ENCODE results near the gene FOXP1.

Gene FOXP1

GRCh38 chr3:71104121-71104541 is 479.4 kb downstream of the FOXP1 start:
- Histone ChIP-seq H3K27ac (ENCODE audit: low read depth, low read length) (no peak overlapping the region), H3K9me3 (ENCODE audit: control insufficient read depth, insufficient read depth, low read length) (no peaks in the 10 kb centered on the region), H3K4me2 (ENCODE audit: low read length) (no peak overlapping the region), H3K4me3 (ENCODE audit: low read length) (no peak overlapping the region), H3K4me1 (ENCODE audit: control insufficient read depth, low read length) (no peaks in the 10 kb centered on the region), H3K9me2 (replicated peaks; ENCODE audit: control insufficient read depth, low read length) (no peaks in the 10 kb centered on the region), H3F3A (ENCODE audit: control insufficient read depth, insufficient read depth) (no peaks in the 10 kb centered on the region), H4K20me1 (ENCODE audit: control insufficient read depth, insufficient read depth, low read depth, low read length) (0 out of 2 replicates have a peak, but pooled peaks cover 6% of the 10 kb centered on the region), H3K27me3 (ENCODE audit: control insufficient read depth, low read length) (no peaks in the 10 kb centered on the region), H3K36me3 (ENCODE audit: control insufficient read depth, low read length) (peaks cover 19% of the 10 kb centered on the region), H3K79me2 (ENCODE audit: control insufficient read depth, low read length) (peaks cover 10% of the 10 kb centered on the region)
- TF ChIP-seq CTCF (IDR thresholded peaks at IDR 0.05; ENCODE audit: low read depth, low read length, poor library complexity, severe bottlenecking): no peak
- TF ChIP-seq EZH2phosphoT487 (IDR thresholded peaks at IDR 0.05; ENCODE audit: borderline replicate concordance, low read length): no peak

GRCh38 chr3:71103430-71103921 is 480.1 kb downstream of the FOXP1 start:
- Histone ChIP-seq H3K9me2 (replicated peaks; ENCODE audit: control insufficient read depth, low read length) (no peaks in the 10 kb centered on the region), H3F3A (ENCODE audit: control insufficient read depth, insufficient read depth) (no peaks in the 10 kb centered on the region), H3K27ac (ENCODE audit: low read depth, low read length) (no peak overlapping the region), H4K20me1 (ENCODE audit: control insufficient read depth, insufficient read depth, low read depth, low read length) (0 out of 2 replicates have a peak, but pooled peaks cover 6% of the 10 kb centered on the region), H3K4me2 (ENCODE audit: low read length) (no peak overlapping the region), H3K36me3 (ENCODE audit: control insufficient read depth, low read length) (peaks cover 14% of the 10 kb centered on the region), H3K79me2 (ENCODE audit: control insufficient read depth, low read length) (peaks cover 10% of the 10 kb centered on the region), H3K4me3 (ENCODE audit: low read length) (no peak overlapping the region), H3K9me3 (ENCODE audit: control insufficient read depth, insufficient read depth, low read length) (no peaks in the 10 kb centered on the region), H3K4me1 (ENCODE audit: control insufficient read depth, low read length) (no peaks in the 10 kb centered on the region), H3K27me3 (ENCODE audit: control insufficient read depth, low read length) (no peaks in the 10 kb centered on the region)
- TF ChIP-seq CTCF (IDR thresholded peaks at IDR 0.05; ENCODE audit: low read depth, low read length, poor library complexity, severe bottlenecking): no peak

- Histone ChIP-seq H3K9me3 (ENCODE audit: control insufficient read depth, insufficient read depth, low read length) (no peaks in the 10 kb centered on the region), H3K9me2 (replicated peaks; ENCODE audit: control insufficient read depth, low read length) (no peaks in the 10 kb centered on the region), H4K20me1 (ENCODE audit: control insufficient read depth, insufficient read depth, low read depth, low read length) (0 out of 2 replicates have a peak, but pooled peaks cover 6% of the 10 kb centered on the region), H3K36me3 (ENCODE audit: control insufficient read depth, low read length) (peaks cover 14% of the 10 kb centered on the region), H3K4me3 (ENCODE audit: low read length) (no peak overlapping the region), H3K27me3 (ENCODE audit: control insufficient read depth, low read length) (no peaks in the 10 kb centered on the region), H3K27ac (ENCODE audit: low read depth, low read length) (no peak overlapping the region), H3K79me2 (ENCODE audit: control insufficient read depth, low read length) (peaks cover 10% of the 10 kb centered on the region), H3K4me2 (ENCODE audit: low read length) (no peak overlapping the region), H3K4me1 (ENCODE audit: control insufficient read depth, low read length) (no peaks in the 10 kb centered on the region), H3F3A (ENCODE audit: control insufficient read depth, insufficient read depth) (no peaks in the 10 kb centered on the region)
- TF ChIP-seq CTCF (IDR thresholded peaks at IDR 0.05; ENCODE audit: low read depth, low read length, poor library complexity, severe bottlenecking) (no peak), EZH2phosphoT487 (IDR thresholded peaks at IDR 0.05; ENCODE audit: borderline replicate concordance, low read length) (no peak)
Measured at GRCh38 chr3:71102111-71102983, 481.2 kb downstream of the FOXP1 start.
